GM23338 (cell line): Measurements from ENCODE around the gene DEDD2. TPM values are rescaled to one million over a fixed set of nuclear protein-coding genes. Genes with fewer than 3 reads are reported as not detected.

Experiments
- JUNB ChIP-seq: IDR thresholded peaks from one replicate; pipeline ENCODE4 v1.6.1; 2016; ENCODE audit warnings: antibody characterized with exemption; ENCODE audit not compliant: unreplicated experiment
- NANOG ChIP-seq: IDR thresholded peaks from 2 replicates; pipeline ENCODE4 v1.6.1; 2016; ENCODE audit warnings: antibody characterized with exemption, borderline replicate concordance
- POLR2AphosphoS5 ChIP-seq: IDR thresholded peaks from 2 replicates; pipeline ENCODE4 v1.6.1; 2016; ENCODE audit warnings: antibody characterized with exemption, low read depth
- STAT1 ChIP-seq: IDR thresholded peaks from one replicate; pipeline ENCODE4 v1.6.1; 2016; ENCODE audit warnings: antibody characterized with exemption; ENCODE audit not compliant: unreplicated experiment
- ZNF114 ChIP-seq: fragments of 250-450 bp; sonication (Bioruptor Pico); IDR thresholded peaks from 2 replicates; pipeline ENCODE4 v1.5.0; 2020; ENCODE audit warnings: mild to moderate bottlenecking, moderate library complexity
- ZNF462 ChIP-seq: fragments of 250-450 bp; sonication (Bioruptor Pico); IDR thresholded peaks from 2 replicates; pipeline ENCODE4 v1.5.0; 2020; ENCODE audit warnings: mild to moderate bottlenecking, moderate library complexity
- polyA plus RNA-seq: library from polyadenylated mRNA; unstranded; fragments of >200 nt; fragmentation: Nextera tagmentation; extraction: Ambion mirVana; gene quantifications from 2 replicates; pipeline ENCODE4 v1.2.1, GENCODE V29; 2016
- total RNA-seq: library from RNA; depleted of rRNA; stranded (reverse); fragments of >200 nt; shearing (Covaris generic); gene quantifications from 2 replicates; pipeline ENCODE4 v1.2.3, GENCODE V29; 2014
- TF ChIP-seq, protein P1 (sequence below): IDR thresholded peaks from one replicate; pipeline ENCODE4 v1.6.1; 2018; ENCODE audit warnings: antibody characterized with exemption; ENCODE audit not compliant: unreplicated experiment

DEDD2 gene
- total and polyA plus RNA-seq, 2 experiments from 2014 or later = 23.4 to 63.0 TPM

- TF ChIP-seq ZNF462 (CRISPR knock-in tag) (no peak), ZNF114 (no peak), STAT1 (no peak), POLR2AphosphoS5 (no peak), NANOG (no peak), JUNB (no peak)
- TF ChIP-seq, protein P1, sequence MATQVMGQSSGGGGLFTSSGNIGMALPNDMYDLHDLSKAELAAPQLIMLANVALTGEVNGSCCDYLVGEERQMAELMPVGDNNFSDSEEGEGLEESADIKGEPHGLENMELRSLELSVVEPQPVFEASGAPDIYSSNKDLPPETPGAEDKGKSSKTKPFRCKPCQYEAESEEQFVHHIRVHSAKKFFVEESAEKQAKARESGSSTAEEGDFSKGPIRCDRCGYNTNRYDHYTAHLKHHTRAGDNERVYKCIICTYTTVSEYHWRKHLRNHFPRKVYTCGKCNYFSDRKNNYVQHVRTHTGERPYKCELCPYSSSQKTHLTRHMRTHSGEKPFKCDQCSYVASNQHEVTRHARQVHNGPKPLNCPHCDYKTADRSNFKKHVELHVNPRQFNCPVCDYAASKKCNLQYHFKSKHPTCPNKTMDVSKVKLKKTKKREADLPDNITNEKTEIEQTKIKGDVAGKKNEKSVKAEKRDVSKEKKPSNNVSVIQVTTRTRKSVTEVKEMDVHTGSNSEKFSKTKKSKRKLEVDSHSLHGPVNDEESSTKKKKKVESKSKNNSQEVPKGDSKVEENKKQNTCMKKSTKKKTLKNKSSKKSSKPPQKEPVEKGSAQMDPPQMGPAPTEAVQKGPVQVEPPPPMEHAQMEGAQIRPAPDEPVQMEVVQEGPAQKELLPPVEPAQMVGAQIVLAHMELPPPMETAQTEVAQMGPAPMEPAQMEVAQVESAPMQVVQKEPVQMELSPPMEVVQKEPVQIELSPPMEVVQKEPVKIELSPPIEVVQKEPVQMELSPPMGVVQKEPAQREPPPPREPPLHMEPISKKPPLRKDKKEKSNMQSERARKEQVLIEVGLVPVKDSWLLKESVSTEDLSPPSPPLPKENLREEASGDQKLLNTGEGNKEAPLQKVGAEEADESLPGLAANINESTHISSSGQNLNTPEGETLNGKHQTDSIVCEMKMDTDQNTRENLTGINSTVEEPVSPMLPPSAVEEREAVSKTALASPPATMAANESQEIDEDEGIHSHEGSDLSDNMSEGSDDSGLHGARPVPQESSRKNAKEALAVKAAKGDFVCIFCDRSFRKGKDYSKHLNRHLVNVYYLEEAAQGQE = no peak
These were observed 15.1 kb downstream of the DEDD2 start (continued) for GRCh38 chr19:42202290-42202880.
